Mucosa of descending colon (tissue), 3 donors: Measurements from ENCODE around the gene LAPTM5. TPM values are rescaled to one million over a fixed set of nuclear protein-coding genes. Genes with fewer than 3 reads are reported as not detected.

Source experiments
- ATAC-seq: fragments of 200-7000 bp; cut with Tn5 transposase; one replicate; pipeline ENCODE4 v1.9.1; 2020; ENCODE audit warnings: mild to moderate bottlenecking, moderate library complexity
- DNase-seq, 3 donors: peaks; one replicate each; pipeline ENCODE4 v3.0.0-alpha.2; 2020
- H3K36me3 ChIP-seq: fragments of 200-600 bp; one replicate; pipeline ENCODE4 v1.8.0; 2021; ENCODE audit warnings: low read depth, mild to moderate bottlenecking
- H3K4me1 ChIP-seq: fragments of 200-600 bp; one replicate; pipeline ENCODE4 v1.8.0; 2021; ENCODE audit warnings: low read depth, mild to moderate bottlenecking
- H3K4me3 ChIP-seq: fragments of 200-600 bp; one replicate; pipeline ENCODE4 v1.8.0; 2021; ENCODE audit warnings: mild to moderate bottlenecking
- H3K9me3 ChIP-seq: fragments of 200-600 bp; one replicate; pipeline ENCODE4 v1.8.0; 2021; ENCODE audit warnings: mild to moderate bottlenecking
- CTCF ChIP-seq: fragments of 200-600 bp; IDR thresholded peaks from one replicate; pipeline ENCODE4 v1.8.0; 2022; ENCODE audit warnings: antibody characterized with exemption, mild to moderate bottlenecking
- intact Hi-C, 2 donors: fragments of 100-400 bp; cut with DNase I in 1 of 2; cut with micrococcal nuclease in 1 of 2; formaldehyde crosslinking; loops; one replicate each; pipeline versions ENCODE4 v1.11.0 to v1.11.1; 2022; cut with DNase I, micrococcal nuclease
- total RNA-seq, 3 donors: library from RNA; stranded (reverse); fragmentation: NEBNext Ultra II Directional in 2 of 3; extraction: Animal tissue kit (Norgen Biotek cat#: 25700) in 2 of 3; gene quantifications; one replicate each; pipeline versions ENCODE4 v1.2.1 to v1.2.4, GENCODE V29; 2021 to 2023
- donor health status: DM: no; HTN: no; CAD: no; lungs with moderate emphysema.
- donor health status: DM: no; HTN: no; CAD: no.
- donor health status: DM: no; HTN: yes; CAD: no.

The LAPTM5 gene
- total RNA-seq, 3 donors from 2014 or later = 24.1 to 71.1 (median 48.1) TPM

DNA sequence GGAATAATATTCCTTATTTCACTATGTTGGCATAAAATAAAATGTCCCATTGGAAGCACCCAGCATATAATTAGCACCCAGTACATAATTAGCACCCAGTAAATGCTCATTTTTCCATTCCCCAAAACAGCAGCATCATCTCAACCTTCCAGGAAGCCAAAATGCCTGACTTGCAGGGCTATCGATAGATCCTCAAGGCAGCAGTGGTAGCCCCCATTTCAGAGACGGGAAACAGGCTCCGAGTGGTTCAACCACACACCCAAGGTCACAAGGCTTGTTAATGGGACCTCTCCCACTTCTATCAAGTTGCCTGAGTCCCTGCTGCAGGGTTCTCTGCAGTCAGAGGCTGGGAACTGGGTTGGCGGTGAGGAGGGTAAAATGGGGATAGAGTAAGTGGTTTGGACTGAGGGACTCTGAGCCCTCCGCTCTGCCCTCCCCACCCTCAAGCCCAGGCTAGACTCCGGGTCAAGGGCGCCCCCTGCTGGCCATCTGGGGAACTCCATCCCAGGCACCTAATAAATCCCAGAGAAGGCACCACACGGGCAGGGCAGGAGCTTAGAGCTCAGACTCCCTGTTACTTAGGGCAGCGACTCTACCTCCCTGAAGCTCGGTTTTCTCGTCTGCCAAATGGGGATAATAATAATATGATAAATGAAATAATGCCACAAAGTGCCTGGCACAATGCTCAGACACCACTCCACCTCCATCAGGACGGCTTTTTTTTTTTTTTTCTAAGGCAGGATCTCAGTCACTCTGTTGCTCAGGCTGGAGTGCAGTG is 21.9 kb upstream of the LAPTM5 start:
- no peaks in the 10 kb centered on the region for H3K36me3 ChIP-seq

GRCh38 chr1:30778979-30779293 is 21.4 kb upstream of the LAPTM5 start:
- no peak for DNase-seq
- Histone ChIP-seq H3K9me3 (no peaks in the 10 kb centered on the region), H3K4me1 (peaks cover 8% of the 10 kb centered on the region), H3K4me3 (no peak overlapping the region), H3K36me3 (no peaks in the 10 kb centered on the region)
- intact Hi-C loops = loop anchor here (1.0 to 5.0 kb wide), 2 partner anchors 57 to 60 kb away; partner anchors contain the start of gene MATN1 (in 1 of the 2)
- ATAC-seq = no peak
- TF ChIP-seq CTCF = no peak

More for the DNA sequence above, 21.9 kb upstream of the LAPTM5 start:
- H3K9me3 ChIP-seq = no peaks in the 10 kb centered on the region
- ATAC-seq (peak; percentile 84), DNase-seq (peak; percentile 87 to 94 (median 92))
- peak; percentile 90 for TF ChIP-seq CTCF
- intact Hi-C loops = loop anchor here (1.0 to 5.0 kb wide), 3 partner anchors 57 to 133 kb away; partner anchors contain the start of gene MATN1 (in 1 of the 2)
- no peak overlapping the region for H3K4me3 ChIP-seq
- H3K4me1 ChIP-seq = peaks cover 8% of the 10 kb centered on the region

- peak; percentile 9 for ATAC-seq
- H3K4me3 ChIP-seq = no peak overlapping the region
- peaks cover 8% of the 10 kb centered on the region for H3K4me1 ChIP-seq
- DNase-seq = no peak
- no peaks in the 10 kb centered on the region for H3K9me3 ChIP-seq
- H3K36me3 ChIP-seq = no peaks in the 10 kb centered on the region
- TF ChIP-seq CTCF = no peak
- intact Hi-C loops = loop anchor here in 1 of 2 donors (5.0 kb wide), 1 partner anchor 56 kb away; the partner anchor contains the start of gene MATN1
Measured at GRCh38 chr1:30778154-30778978, 20.8 kb upstream of the LAPTM5 start.

GRCh38 chr1:30777904-30778153 is 20.3 kb upstream of the LAPTM5 start:
- Histone ChIP-seq H3K4me3 (no peak overlapping the region), H3K9me3 (no peaks in the 10 kb centered on the region), H3K36me3 (no peaks in the 10 kb centered on the region), H3K4me1 (peaks cover 6% of the 10 kb centered on the region)
- ATAC-seq (no peak), DNase-seq (no peak)
- TF ChIP-seq CTCF = no peak
- intact Hi-C loops = loop anchor here in 1 of 2 donors (5.0 kb wide), 1 partner anchor 56 kb away; the partner anchor contains the start of gene MATN1

- TF ChIP-seq CTCF = no peak
- no peaks in the 10 kb centered on the region for H3K9me3 ChIP-seq
- DNase-seq (no peak), ATAC-seq (no peak)
- intact Hi-C loops = loop anchor here in 1 of 2 donors (5.0 kb wide), 1 partner anchor 55 kb away; the partner anchor contains the start of gene MATN1
- H3K4me3 ChIP-seq = no peak overlapping the region
- H3K36me3 ChIP-seq = no peaks in the 10 kb centered on the region
- peaks cover 3% of the 10 kb centered on the region for H3K4me1 ChIP-seq
Measured at GRCh38 chr1:30777060-30777903, 19.7 kb upstream of the LAPTM5 start.
